AG09309 (cell line): ENCODE results near the gene ADGRD1.
"Not testable (repeated sequence)": the region's sequence is repeated elsewhere in the genome, so short reads cannot be mapped to it uniquely, and the experiment has no call there.

Experiments
- DNase-seq: peaks from one replicate; pipeline ENCODE4 v3.0.0-alpha.2; 2010; ENCODE audit warnings: low read depth
- H3K4me3 ChIP-seq: 2 replicates; pipeline ENCODE4 v1.5.1; 2011; ENCODE audit warnings: mild to moderate bottlenecking, low read depth, low read length, moderate library complexity; ENCODE audit not compliant: control insufficient read depth
- CTCF ChIP-seq: IDR thresholded peaks from 2 replicates; pipeline ENCODE4 v1.5.1; 2011; ENCODE audit warnings: mild to moderate bottlenecking, low read depth, low read length, inconsistent platforms; ENCODE audit not compliant: insufficient read depth, control insufficient read depth; ENCODE audit errors: missing control alignments

The ADGRD1 gene

GRCh38 chr12:131118371-131118770 lies 164.7 kb downstream of the ADGRD1 start:
- no peak overlapping the region for H3K4me3 ChIP-seq
- no peak for TF ChIP-seq CTCF
- DNase-seq: no peak

DNA sequence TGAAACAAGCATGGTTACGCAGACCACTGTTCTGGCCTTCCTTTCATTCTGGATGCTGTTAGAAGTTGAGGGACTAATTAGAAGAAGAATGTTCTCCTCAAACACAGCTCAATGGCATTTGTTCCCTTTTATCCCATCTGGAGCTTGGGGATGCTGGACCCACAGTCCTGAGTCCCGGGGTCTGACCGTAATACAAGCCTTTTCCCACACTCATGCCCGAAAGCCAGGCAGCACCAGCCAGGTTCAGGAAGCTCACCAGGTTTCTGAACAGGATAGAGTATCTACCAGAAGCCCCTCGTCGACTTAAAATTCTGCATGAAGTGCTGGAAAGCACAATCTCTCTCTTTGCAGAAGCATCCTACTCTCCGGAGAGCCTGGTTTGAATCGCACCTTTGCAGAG lies 165.6 kb downstream of the ADGRD1 start:
- DNase-seq, H3K4me3 ChIP-seq: not testable (repeated sequence)

- no peak for TF ChIP-seq CTCF
- DNase-seq: no peak
Measured at GRCh38 chr12:131119936-131120335, 166.2 kb downstream of the ADGRD1 start.

GRCh38 chr12:131120831-131121271 lies 167.1 kb downstream of the ADGRD1 start:
- no peak for TF ChIP-seq CTCF
- no peak for DNase-seq
- no peak overlapping the region for H3K4me3 ChIP-seq

More at GRCh38 chr12:131119936-131120335, 166.2 kb downstream of the ADGRD1 start:
- H3K4me3 ChIP-seq: no peak overlapping the region

DNA sequence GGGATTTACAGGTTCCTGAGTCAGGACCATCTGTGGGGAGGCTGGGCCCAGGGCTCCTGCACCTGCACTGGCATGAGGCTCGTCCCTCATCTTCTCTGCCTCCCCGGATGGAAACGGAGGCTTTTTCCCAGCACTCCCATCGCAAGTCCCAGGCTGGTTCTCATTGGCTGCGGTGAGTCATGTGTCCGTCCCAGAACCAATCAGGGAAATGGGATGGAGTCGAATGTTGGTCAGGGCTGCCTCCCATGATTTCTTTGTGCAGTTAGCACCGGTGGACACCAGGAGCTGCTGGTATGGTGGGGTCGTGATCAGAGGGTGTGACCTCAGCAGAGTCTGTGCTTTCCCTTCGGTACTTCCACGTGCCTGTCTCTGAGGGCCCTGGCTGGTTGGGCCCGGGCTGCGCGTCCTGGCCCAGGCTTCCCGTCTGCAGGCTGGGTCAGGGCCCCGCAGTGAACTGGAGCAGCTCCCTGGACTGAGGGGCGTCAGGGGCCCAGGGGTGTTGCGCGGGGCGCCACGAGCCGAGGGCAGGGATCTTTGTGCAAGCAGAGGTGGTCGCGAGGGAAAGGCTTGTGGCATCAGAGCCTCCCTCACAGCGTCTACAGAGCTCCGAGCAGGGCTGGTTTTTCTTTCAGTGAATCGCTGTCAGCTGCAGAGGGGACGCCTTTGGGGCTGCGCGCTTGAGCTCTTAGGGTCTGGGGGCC lies 168.1 kb downstream of the ADGRD1 start:
- no peak overlapping the region for H3K4me3 ChIP-seq
- DNase-seq: no peak
- TF ChIP-seq CTCF: no peak

DNA sequence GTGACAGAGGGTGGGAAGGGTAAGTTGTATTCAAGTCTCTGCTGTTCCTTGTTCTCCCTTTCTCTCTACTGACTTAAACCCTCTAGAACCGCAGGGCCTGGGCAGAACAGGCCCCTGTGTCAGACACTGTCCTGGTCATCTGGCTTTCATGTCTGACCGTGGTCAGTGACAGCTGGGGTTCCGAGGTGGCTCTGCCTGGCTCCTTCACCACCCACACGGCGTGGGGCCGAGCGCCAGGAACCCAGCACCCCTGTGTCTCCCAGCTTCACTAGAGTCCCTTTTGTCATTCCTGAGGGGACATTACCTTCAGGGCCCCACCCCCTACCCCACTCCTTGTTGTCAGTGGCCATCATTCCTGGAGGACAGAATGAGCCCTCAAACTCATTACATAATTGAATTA lies 168.9 kb downstream of the ADGRD1 start:
- no peak for TF ChIP-seq CTCF
- no peak for DNase-seq
- H3K4me3 ChIP-seq: no peak overlapping the region

DNA sequence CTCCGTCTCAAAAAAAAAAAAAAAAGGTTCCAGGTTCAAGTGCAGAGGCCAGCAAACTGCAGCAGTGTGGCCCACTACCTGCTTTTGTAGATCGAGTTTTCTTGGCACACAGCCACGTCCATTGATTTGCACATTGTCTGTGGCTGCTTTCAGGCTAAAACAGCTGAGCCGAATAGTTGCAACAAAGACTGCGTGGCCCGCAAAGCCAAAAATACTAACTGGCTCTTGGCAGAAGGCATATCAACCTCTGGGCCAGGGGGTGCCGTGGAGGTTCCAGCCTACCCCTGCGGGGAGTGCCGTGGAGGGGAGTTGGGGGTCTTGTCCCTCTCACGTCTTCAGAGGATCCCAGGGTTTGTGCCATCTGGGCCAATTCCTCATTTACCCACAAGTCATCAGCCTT lies 170.1 kb downstream of the ADGRD1 start:
- TF ChIP-seq CTCF: no peak
- no peak for DNase-seq
- no peak overlapping the region for H3K4me3 ChIP-seq
